Ascending aorta (tissue), 2 donors: ENCODE measurements around the gene OGFOD3. TPM values are rescaled to one million over a fixed set of nuclear protein-coding genes. Genes with fewer than 3 reads are reported as not detected.

ENCODE experiments used
- DNase-seq, 2 donors: peaks; one replicate each; pipeline ENCODE4 v3.0.0-alpha.2; 2019; ENCODE audit warnings: low spot score in 2 of 2
- H3K27ac ChIP-seq, 2 donors: fragments of 200-600 bp; sonication (generic); one replicate each; pipeline ENCODE4 v1.5.1; 2016 to 2017; ENCODE audit warnings: mild to moderate bottlenecking in 1 of 2
- H3K27me3 ChIP-seq: fragments of 200-600 bp; sonication (generic); one replicate; pipeline ENCODE4 v1.5.1; 2017
- H3K36me3 ChIP-seq, 2 donors: fragments of 200-600 bp; sonication (generic); one replicate each; pipeline ENCODE4 v1.5.1; 2016
- H3K4me1 ChIP-seq, 2 donors: fragments of 200-600 bp; sonication (generic); one replicate each; pipeline ENCODE4 v1.5.1; 2016 to 2017; ENCODE audit warnings: mild to moderate bottlenecking in 1 of 2
- H3K4me3 ChIP-seq, 2 donors: fragments of 200-600 bp; sonication (generic); one replicate each; pipeline ENCODE4 v1.5.1; 2016 to 2017; ENCODE audit warnings: mild to moderate bottlenecking in 1 of 2
- H3K9me3 ChIP-seq, 2 donors: fragments of 200-600 bp; sonication (generic); one replicate each; pipeline ENCODE4 v1.5.1; 2016
- intact Hi-C: fragments of 100-400 bp; cut with DNase I; formaldehyde crosslinking; loops from one replicate; pipeline ENCODE4 v1.15.1; 2023
- total RNA-seq: library from RNA; depleted of rRNA; stranded (reverse); fragments of >200 nt; gene quantifications from one replicate; pipeline ENCODE4 v1.1.0, GENCODE V29; 2016
- TF ChIP-seq, protein P1 (sequence below), 3 experiments: fragments of 200-600 bp in 2 of 3; fragments of 450-650 bp in 1 of 3; sonication (generic) in 2 of 3; IDR thresholded peaks; one replicate each; pipeline ENCODE4 v1.5.1; 2016 to 2019; ENCODE audit warnings: antibody characterized with exemption in 3 of 3, mild to moderate bottlenecking in 1 of 3, moderate library complexity in 1 of 3

Gene OGFOD3
- total RNA-seq, 1 donor from 2014 or later: 36.6 TPM

DNA sequence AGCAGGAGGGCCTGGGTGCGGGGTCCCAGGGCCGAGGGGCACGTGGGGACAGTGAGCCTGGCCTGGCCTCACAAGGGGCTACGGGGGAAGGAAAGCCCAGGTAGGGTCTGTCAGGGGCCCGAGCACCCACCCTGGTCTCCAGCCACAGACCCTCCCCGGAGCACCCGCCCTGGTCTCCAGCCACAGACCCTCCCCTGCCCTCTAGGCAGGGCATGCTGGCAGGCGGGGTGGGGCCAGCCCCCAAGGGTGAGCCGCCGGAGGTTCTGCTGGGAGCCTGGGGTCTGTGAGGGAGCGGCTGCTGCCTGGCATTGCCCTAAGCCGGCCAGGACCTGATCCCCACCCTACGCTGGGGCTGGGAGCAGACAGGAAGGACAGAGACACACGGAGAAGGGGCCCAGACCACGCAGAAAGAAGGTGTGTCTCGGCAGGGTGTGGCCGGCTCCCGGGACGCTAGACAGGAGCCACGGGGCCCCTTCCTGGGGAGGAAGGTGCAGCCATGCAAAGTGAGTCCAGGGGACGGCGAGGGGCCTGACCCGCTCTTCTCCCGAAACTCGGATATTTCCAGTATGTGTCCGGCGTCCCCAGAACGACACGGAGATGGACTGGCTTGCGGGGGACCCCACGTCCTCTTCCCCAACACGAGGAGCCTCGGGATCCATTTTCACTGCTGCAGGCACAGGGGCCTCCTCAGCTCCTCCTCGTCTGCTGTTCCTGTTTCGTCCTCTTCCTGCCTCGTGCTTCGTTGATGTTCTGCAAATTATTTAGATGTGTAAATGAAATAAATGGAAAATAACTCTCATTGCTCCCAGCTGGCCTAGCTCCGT lies 31.3 kb downstream of the OGFOD3 start:
- Histone ChIP-seq H3K36me3 (peaks cover 2 to 7% of the 10 kb centered on the region in 2 donors), H3K27me3 (no peaks in the 10 kb centered on the region), H3K4me3 (no peak overlapping the region), H3K4me1 (peaks cover 18% of the 10 kb centered on the region in 2 donors), H3K27ac (no peak overlapping the region), H3K9me3 (no peaks in the 10 kb centered on the region)
- TF ChIP-seq, protein P1, sequence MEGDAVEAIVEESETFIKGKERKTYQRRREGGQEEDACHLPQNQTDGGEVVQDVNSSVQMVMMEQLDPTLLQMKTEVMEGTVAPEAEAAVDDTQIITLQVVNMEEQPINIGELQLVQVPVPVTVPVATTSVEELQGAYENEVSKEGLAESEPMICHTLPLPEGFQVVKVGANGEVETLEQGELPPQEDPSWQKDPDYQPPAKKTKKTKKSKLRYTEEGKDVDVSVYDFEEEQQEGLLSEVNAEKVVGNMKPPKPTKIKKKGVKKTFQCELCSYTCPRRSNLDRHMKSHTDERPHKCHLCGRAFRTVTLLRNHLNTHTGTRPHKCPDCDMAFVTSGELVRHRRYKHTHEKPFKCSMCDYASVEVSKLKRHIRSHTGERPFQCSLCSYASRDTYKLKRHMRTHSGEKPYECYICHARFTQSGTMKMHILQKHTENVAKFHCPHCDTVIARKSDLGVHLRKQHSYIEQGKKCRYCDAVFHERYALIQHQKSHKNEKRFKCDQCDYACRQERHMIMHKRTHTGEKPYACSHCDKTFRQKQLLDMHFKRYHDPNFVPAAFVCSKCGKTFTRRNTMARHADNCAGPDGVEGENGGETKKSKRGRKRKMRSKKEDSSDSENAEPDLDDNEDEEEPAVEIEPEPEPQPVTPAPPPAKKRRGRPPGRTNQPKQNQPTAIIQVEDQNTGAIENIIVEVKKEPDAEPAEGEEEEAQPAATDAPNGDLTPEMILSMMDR (IDR thresholded peaks at IDR 0.05): no peak
- DNase-seq: no peak
- intact Hi-C loops: no loop called here

DNA sequence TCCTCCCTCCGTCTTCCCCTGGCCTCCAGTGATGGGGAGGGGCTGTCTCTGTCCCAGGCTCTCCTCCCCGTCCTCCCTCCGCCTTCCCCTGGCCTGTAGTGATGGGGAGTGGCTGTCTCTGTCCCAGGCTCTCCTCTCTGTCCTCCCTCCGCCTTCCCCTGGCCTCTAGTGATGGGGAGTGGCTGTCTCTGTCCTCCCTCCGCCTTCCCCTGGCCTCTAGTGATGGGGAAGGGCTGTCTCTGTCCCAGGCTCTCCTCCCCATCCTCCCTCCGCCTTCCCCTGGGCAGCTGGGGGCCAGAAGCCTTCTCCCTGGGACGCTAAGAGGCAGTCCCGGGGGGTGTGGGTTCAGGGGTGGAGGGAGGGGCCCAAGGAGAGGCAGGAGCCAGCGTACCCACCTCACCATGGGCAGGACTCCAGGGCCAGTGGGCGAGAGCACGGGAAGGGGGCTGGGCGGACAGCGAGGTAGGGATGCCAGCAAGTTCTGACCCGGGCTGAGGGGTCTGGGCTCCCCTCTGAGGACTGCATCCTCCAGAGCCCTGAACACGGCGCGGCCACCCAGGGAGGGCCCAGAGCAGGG lies 32.0 kb downstream of the OGFOD3 start:
- intact Hi-C loops: no loop called here
- Histone ChIP-seq H3K36me3 (peaks cover 0 to under 1% of the 10 kb centered on the region in 2 donors), H3K27me3 (no peaks in the 10 kb centered on the region), H3K27ac (no peak overlapping the region), H3K9me3 (no peaks in the 10 kb centered on the region), H3K4me3 (no peak overlapping the region), H3K4me1 (peaks cover 18% of the 10 kb centered on the region in 2 donors)
- TF ChIP-seq, protein P1 (IDR thresholded peaks at IDR 0.05): no peak
- no peak for DNase-seq

DNA sequence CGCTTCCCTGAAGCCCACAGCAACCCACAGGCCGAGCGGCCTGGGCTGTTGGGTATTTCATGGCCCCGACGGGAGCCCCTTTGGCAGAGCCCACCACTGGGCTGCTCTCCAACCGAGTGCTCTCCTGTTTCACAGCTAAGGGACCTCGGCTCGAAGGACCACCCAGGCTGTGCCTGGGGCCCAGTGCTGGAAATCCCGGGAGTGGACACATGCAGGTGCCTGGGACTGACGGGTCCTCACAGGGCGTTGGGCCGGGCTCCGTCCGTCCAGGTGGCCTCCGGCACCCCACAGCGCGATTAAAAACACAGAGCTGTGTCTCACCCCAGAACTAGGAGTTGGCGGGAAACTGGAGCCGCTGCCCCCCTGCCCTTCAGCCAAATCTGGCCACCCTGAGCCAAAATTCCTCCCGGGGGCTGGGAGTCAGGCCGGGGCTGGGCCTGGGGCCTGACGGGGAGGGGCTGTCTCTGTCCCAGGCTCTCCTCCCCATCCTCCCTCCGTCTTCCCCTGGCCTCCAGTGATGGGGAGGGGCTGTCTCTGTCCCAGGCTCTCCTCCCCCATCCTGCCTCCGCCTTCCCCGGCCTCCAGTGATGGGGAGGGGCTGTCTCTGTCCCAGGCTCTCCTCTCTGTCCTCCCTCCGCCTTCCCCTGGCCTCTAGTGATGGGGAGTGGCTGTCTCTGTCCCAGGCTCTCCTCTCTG lies 32.7 kb downstream of the OGFOD3 start:
- no peak overlapping the region for H3K27ac ChIP-seq
- H3K4me1 ChIP-seq: peaks cover 18% of the 10 kb centered on the region in 2 donors
- DNase-seq: no peak
- intact Hi-C loops: no loop called here
- H3K36me3 ChIP-seq: no peaks in the 10 kb centered on the region
- no peaks in the 10 kb centered on the region for H3K9me3 ChIP-seq
- H3K27me3 ChIP-seq: no peaks in the 10 kb centered on the region
- TF ChIP-seq, protein P1 (IDR thresholded peaks at IDR 0.05): no peak
- peak overlapping the region; percentile 14 to 16 for H3K4me3 ChIP-seq

DNA sequence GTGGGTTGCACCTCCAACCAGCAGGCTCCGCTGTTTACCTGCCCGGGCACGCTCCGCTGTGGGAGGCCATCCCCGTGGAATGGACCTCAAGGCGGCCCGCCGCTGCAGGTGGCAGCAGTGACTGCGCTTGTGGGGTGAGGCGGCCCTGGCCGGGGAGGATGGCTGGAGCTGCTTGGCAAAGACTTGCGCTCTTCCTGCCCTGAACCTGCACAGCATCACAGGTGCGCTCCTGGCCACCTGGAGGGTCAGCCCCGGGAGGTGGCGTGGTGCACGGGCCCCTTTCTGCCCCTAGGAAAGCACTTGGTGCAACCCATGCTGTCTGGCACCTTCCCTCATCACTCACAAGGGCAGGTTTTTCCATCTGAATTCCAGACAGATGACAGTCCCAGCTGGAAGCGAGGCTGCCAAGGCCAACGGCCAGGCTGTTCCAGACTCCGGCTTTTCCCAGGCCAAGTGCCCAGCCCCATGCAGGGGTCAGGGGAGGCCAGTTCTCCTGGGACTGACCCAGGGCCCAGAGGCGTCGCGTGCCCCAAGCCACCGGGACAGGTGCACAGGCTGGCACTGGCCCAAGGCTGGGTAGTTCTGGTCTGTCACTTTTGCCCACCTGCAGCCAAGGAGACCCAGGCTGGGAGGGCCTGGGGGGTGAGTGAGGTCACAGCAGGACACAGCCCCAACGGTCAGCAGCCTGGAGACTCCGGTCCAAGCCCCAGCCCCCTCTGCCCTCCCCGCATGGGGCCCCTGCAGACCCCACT lies 33.5 kb downstream of the OGFOD3 start:
- Histone ChIP-seq H3K4me1 (peaks cover 18% of the 10 kb centered on the region in 2 donors), H3K36me3 (no peaks in the 10 kb centered on the region), H3K4me3 (peak overlapping the region; percentile 15 to 16), H3K27me3 (peaks cover 3% of the 10 kb centered on the region), H3K27ac (no peak overlapping the region), H3K9me3 (no peaks in the 10 kb centered on the region)
- DNase-seq: peak; percentile 31 to 78
- intact Hi-C loops: no loop called here
- TF ChIP-seq, protein P1 (IDR thresholded peaks at IDR 0.05): no peak

DNA sequence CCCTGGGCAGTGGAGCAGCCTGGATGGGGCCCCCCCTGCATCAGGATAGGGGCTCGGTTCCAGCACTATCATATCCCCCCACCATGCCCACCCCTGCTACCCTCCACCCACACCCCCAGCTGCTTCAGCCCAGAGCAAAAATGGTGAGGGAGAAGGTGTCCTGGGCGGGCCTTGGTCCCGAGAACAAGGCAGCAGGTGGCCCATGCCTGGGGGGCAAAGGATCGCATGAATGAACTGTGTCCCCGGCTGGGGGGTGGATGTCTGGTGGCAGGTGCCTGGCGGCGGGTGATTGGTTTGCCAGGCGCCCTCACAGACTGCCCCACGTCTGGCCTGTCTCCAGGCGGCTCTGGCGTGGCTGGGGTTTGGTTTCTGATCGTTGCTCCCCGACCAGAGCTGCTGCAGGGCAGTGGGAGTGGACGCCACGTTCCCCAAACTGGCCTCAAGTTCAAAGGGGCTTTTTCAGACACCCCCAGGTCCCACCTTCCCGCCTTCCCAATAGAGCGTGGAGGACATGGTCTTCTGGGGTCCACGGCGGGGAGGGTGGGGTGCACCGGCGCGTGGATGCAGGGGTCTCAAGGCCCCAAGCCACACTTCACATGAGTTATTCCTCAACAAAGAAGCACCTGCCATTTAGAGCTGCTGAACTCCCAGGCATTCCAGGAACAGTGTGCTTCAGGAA lies 34.2 kb downstream of the OGFOD3 start:
- Histone ChIP-seq H3K36me3 (no peaks in the 10 kb centered on the region), H3K27ac (no peak overlapping the region), H3K4me1 (peaks cover 18% of the 10 kb centered on the region in 2 donors), H3K27me3 (peaks cover 5% of the 10 kb centered on the region), H3K4me3 (peak overlapping the region in 1 of 2 donors; percentile 6), H3K9me3 (no peaks in the 10 kb centered on the region)
- intact Hi-C loops: no loop called here
- TF ChIP-seq, protein P1 (IDR thresholded peaks at IDR 0.05): no peak
- no peak for DNase-seq
